Chondrocyte (in vitro differentiated cells): ENCODE measurements around the gene PSMD2. TPM values are rescaled to one million over a fixed set of nuclear protein-coding genes. Genes with fewer than 3 reads are reported as not detected.

Source experiments
- DNase-seq: peaks from one replicate; pipeline ENCODE4 v3.0.0; 2021; ENCODE audit warnings: mixed read lengths, low spot score
- H3K27ac Mint-ChIP-seq: one replicate; pipeline ENCODE4 v1.8.0; 2021; ENCODE audit warnings: mild to moderate bottlenecking, moderate library complexity, mixed read lengths; ENCODE audit not compliant: unreplicated experiment
- H3K27me3 Mint-ChIP-seq: 2 replicates; pipeline ENCODE4 v1.8.0; 2021; ENCODE audit warnings: low read depth, mixed read lengths
- H3K36me3 Mint-ChIP-seq: 2 replicates; pipeline ENCODE4 v1.8.0; 2021; ENCODE audit warnings: low read depth, mixed read lengths
- H3K4me1 Mint-ChIP-seq: 2 replicates; pipeline ENCODE4 v1.8.0; 2021; ENCODE audit warnings: low read depth, mild to moderate bottlenecking, mixed read lengths
- H3K4me3 Mint-ChIP-seq: one replicate; pipeline ENCODE4 v1.8.0; 2021; ENCODE audit warnings: mild to moderate bottlenecking, moderate library complexity, mixed read lengths; ENCODE audit not compliant: unreplicated experiment
- H3K9me3 Mint-ChIP-seq: 2 replicates; pipeline ENCODE4 v1.8.0; 2021; ENCODE audit warnings: low read depth, mixed read lengths
- CTCF ChIP-seq: fragments of 200-600 bp; sonication (generic); IDR thresholded peaks from 2 replicates; pipeline ENCODE4 v1.5.0; 2021; ENCODE audit warnings: antibody characterized with exemption, mild to moderate bottlenecking, moderate library complexity
- total RNA-seq: library from RNA; stranded (reverse); gene quantifications from 3 replicates; pipeline ENCODE4 v1.2.1, GENCODE V29; 2021

The PSMD2 gene
- total RNA-seq, 1 donor from 2014 or later: 237 TPM

- H3K27ac Mint-ChIP-seq: no peak overlapping the region
- H3K36me3 Mint-ChIP-seq: peaks cover 9% of the 10 kb centered on the region
- peaks cover 7% of the 10 kb centered on the region for H3K4me1 Mint-ChIP-seq
- DNase-seq: no peak
- H3K9me3 Mint-ChIP-seq: no peaks in the 10 kb centered on the region
- no peak overlapping the region for H3K4me3 Mint-ChIP-seq
- no peak for TF ChIP-seq CTCF
- no peaks in the 10 kb centered on the region for H3K27me3 Mint-ChIP-seq
Measured at GRCh38 chr3:184355261-184356040, 56.4 kb downstream of the PSMD2 start.

- Mint-ChIP-seq H3K27me3 (no peaks in the 10 kb centered on the region), H3K9me3 (no peaks in the 10 kb centered on the region), H3K4me3 (no peak overlapping the region), H3K27ac (no peak overlapping the region), H3K4me1 (peaks cover 12% of the 10 kb centered on the region), H3K36me3 (peaks cover 7% of the 10 kb centered on the region)
- DNase-seq: no peak
- no peak for TF ChIP-seq CTCF
Measured at GRCh38 chr3:184357248-184358123, 58.4 kb downstream of the PSMD2 start.

- no peak overlapping the region for H3K4me3 Mint-ChIP-seq
- H3K4me1 Mint-ChIP-seq: peaks cover 13% of the 10 kb centered on the region
- H3K27ac Mint-ChIP-seq: no peak overlapping the region
- peaks cover 7% of the 10 kb centered on the region for H3K36me3 Mint-ChIP-seq
- no peaks in the 10 kb centered on the region for H3K27me3 Mint-ChIP-seq
- no peak for TF ChIP-seq CTCF
- H3K9me3 Mint-ChIP-seq: no peaks in the 10 kb centered on the region
- DNase-seq: peak; percentile 84
Measured at GRCh38 chr3:184358124-184358767, 59.2 kb downstream of the PSMD2 start.

Other genes starting within 250 kb of the PSMD2 start
- not detected in 3 replicates for gene HTR3C, start 246.2 kb upstream of the PSMD2 start, total RNA-seq
- gene HTR3E, start 202.2 kb upstream of the PSMD2 start, total RNA-seq: not detected in 3 replicates
- gene EIF2B5, start 163.9 kb upstream of the PSMD2 start, total RNA-seq: 24.0 to 31.8 TPM (median 26.1 TPM) in 3 replicates
- 88.1 to 113 TPM (median 102 TPM) in 3 replicates for gene DVL3, start 143.9 kb upstream of the PSMD2 start, total RNA-seq
- 455 to 492 TPM (median 488 TPM) in 3 replicates for gene AP2M1, start 124.4 kb upstream of the PSMD2 start, total RNA-seq
- 52.8 to 68.9 TPM (median 53.8 TPM) in 3 replicates for gene ABCF3, start 113.0 kb upstream of the PSMD2 start, total RNA-seq
- gene VWA5B2, start 69.7 kb upstream of the PSMD2 start, total RNA-seq: 0.25 TPM in 1 of 3 replicates, not detected in the others
- 33.3 to 43.7 TPM (median 36.8 TPM) in 3 replicates for gene ALG3, start 50.3 kb upstream of the PSMD2 start, total RNA-seq
- 4.3 to 5.0 TPM (median 4.4 TPM) in 3 replicates for gene EEF1AKMT4, start 49.6 kb upstream of the PSMD2 start, total RNA-seq
- 3.2 to 5.3 TPM (median 3.9 TPM) in 3 replicates for gene CAMK2N2, start 37.7 kb upstream of the PSMD2 start, total RNA-seq
- not detected in 3 replicates for gene ECE2, start 23.2 kb upstream of the PSMD2 start, total RNA-seq
- gene EIF4G1, start 15.4 kb downstream of the PSMD2 start, total RNA-seq: 388 to 532 TPM (median 403 TPM) in 3 replicates
- 13.4 to 15.3 TPM (median 13.4 TPM) in 3 replicates for gene FAM131A, start 38.4 kb downstream of the PSMD2 start, total RNA-seq
- gene CLCN2, start 62.4 kb downstream of the PSMD2 start, total RNA-seq: 3.1 to 6.5 TPM (median 3.1 TPM) in 3 replicates
- 49.8 to 71.0 TPM (median 50.4 TPM) in 3 replicates for gene POLR2H, start 62.5 kb downstream of the PSMD2 start, total RNA-seq
- gene THPO, start 79.0 kb downstream of the PSMD2 start, total RNA-seq: not detected in 3 replicates
- gene CHRD, start 80.8 kb downstream of the PSMD2 start, total RNA-seq: 1.4 to 4.7 TPM (median 1.5 TPM) in 3 replicates